B cell (primary cell): Measurements from ENCODE around the gene KIF17. TPM values are rescaled to one million over a fixed set of nuclear protein-coding genes. Genes with fewer than 3 reads are reported as not detected.

ENCODE experiments used
- ATAC-seq: fragments of 200-7000 bp; cut with Tn5 transposase; one replicate; pipeline ENCODE4 v1.10.0; 2021; ENCODE audit warnings: low read depth, mild to moderate bottlenecking, moderate number of reproducible peaks, moderate library complexity
- CTCF ChIA-PET: fragments of 350-600 bp; sonication (Branson Sonifier 250); formaldehyde crosslinking; loops from one replicate; lab custom pipeline; 2021; ENCODE audit warnings: antibody characterized with exemption, inconsistent platforms; lab: Charles Lee
- POLR2A ChIA-PET: fragments of 350-600 bp; sonication (Branson Sonifier 250); formaldehyde crosslinking; loops from one replicate; lab custom pipeline; 2021; ENCODE audit warnings: antibody characterized with exemption; lab: Charles Lee
- DNase-seq: peaks from one replicate; pipeline ENCODE4 v3.0.0; 2013
- H2AFZ ChIP-seq: 2 replicates; pipeline ENCODE4 v1.6.1; 2012; ENCODE audit warnings: mild to moderate bottlenecking, low read depth, low read length; ENCODE audit not compliant: insufficient read depth, poor library complexity, severe bottlenecking
- H3K27ac ChIP-seq, 2 donors: 1 replicate in 1 of 2; 2 replicates in 1 of 2; pipeline ENCODE4 v1.5.1; 2012 to 2013; ENCODE audit warnings: low read length in 2 of 2, mild to moderate bottlenecking in 2 of 2, moderate library complexity in 1 of 2
- H3K27me3 ChIP-seq, 4 experiments: fragments of 200-600 bp in 1 of 4; sonication (generic) in 1 of 4; replicated peaks in 1 of 4; 1 replicate in 2 of 4; 2 replicates in 2 of 4; pipeline versions ENCODE4 v1.6.1 to v1.7.0; 2013 to 2016; ENCODE audit warnings: low read length in 3 of 4, mild to moderate bottlenecking in 2 of 4, mixed read lengths in 1 of 4, moderate library complexity in 1 of 4; ENCODE audit not compliant: insufficient read depth in 4 of 4, control insufficient read depth in 3 of 4; ENCODE audit errors: control extremely low read depth in 1 of 4
- H3K36me3 ChIP-seq, 2 experiments: replicated peaks in 1 of 2; 1 replicate in 1 of 2; 2 replicates in 1 of 2; pipeline versions ENCODE4 v1.6.1 to v1.7.1; 2013; ENCODE audit warnings: low read length in 1 of 2; ENCODE audit not compliant: insufficient read depth in 2 of 2, control insufficient read depth in 1 of 2; ENCODE audit errors: control extremely low read depth in 1 of 2, extremely low read depth in 1 of 2
- H3K4me1 ChIP-seq, 2 donors: fragments of 200-600 bp in 1 of 2; sonication (generic) in 1 of 2; 1 replicate in 1 of 2; 2 replicates in 1 of 2; pipeline versions ENCODE4 v1.5.1 to v1.6.1; 2013 to 2017; ENCODE audit warnings: low read length in 2 of 2; ENCODE audit not compliant: control insufficient read depth in 2 of 2, insufficient read depth in 2 of 2
- H3K4me2 ChIP-seq: replicated peaks from 2 replicates; pipeline ENCODE3; 2012; ENCODE audit warnings: mild to moderate bottlenecking, low read depth, low read length; ENCODE audit not compliant: poor library complexity, severe bottlenecking
- H3K4me3 ChIP-seq, 5 experiments: fragments of 200-600 bp in 1 of 5; sonication (generic) in 1 of 5; 1 replicate in 3 of 5; 2 replicates in 2 of 5; pipeline versions ENCODE4 v1.5.1 to v1.7.0; 2011 to 2016; ENCODE audit warnings: low read length in 4 of 5, mild to moderate bottlenecking in 4 of 5, low read depth in 2 of 5, control low read depth in 1 of 5, moderate library complexity in 1 of 5; ENCODE audit not compliant: insufficient read depth in 1 of 5; ENCODE audit errors: control extremely low read depth in 1 of 5, extremely low read depth in 1 of 5
- H3K79me2 ChIP-seq: fragments of 200-600 bp; sonication (generic); one replicate; pipeline ENCODE4 v1.6.0; 2016; ENCODE audit warnings: low read length; ENCODE audit not compliant: control insufficient read depth, insufficient read depth
- H3K9ac ChIP-seq: fragments of 200-600 bp; sonication (generic); 2 replicates; pipeline ENCODE4 v1.6.1; 2017; ENCODE audit warnings: mild to moderate bottlenecking, low read length, moderate library complexity
- H3K9me3 ChIP-seq, 3 donors: one replicate each; pipeline versions ENCODE4 v1.6.1 to v1.7.1; 2013; ENCODE audit warnings: low read length in 2 of 3; ENCODE audit not compliant: control insufficient read depth in 2 of 3, insufficient read depth in 1 of 3; ENCODE audit errors: control extremely low read depth in 1 of 3
- H4K20me1 ChIP-seq: 2 replicates; pipeline ENCODE4 v1.6.0; 2012; ENCODE audit warnings: mild to moderate bottlenecking, low read length; ENCODE audit not compliant: insufficient read depth, control insufficient read depth, poor library complexity, severe bottlenecking
- H3K27ac Mint-ChIP-seq: one replicate; pipeline ENCODE4 v1.8.0; 2021; ENCODE audit warnings: mixed read lengths
- H3K27me3 Mint-ChIP-seq: one replicate; pipeline ENCODE4 v1.8.0; 2021; ENCODE audit warnings: mixed read lengths
- H3K4me1 Mint-ChIP-seq: one replicate; pipeline ENCODE4 v1.8.0; 2021; ENCODE audit warnings: mixed read lengths
- H3K4me3 Mint-ChIP-seq: one replicate; pipeline ENCODE4 v1.8.0; 2021; ENCODE audit warnings: mixed read lengths
- H3K9me3 Mint-ChIP-seq: one replicate; pipeline ENCODE4 v1.8.0; 2022; ENCODE audit warnings: mixed read lengths; ENCODE audit not compliant: insufficient read depth
- EZH2 ChIP-seq: IDR thresholded peaks from 2 replicates; pipeline ENCODE4 v1.6.1; 2012; ENCODE audit warnings: borderline replicate concordance, low read depth, mild to moderate bottlenecking, moderate library complexity, low read length; ENCODE audit not compliant: insufficient read depth, poor library complexity, severe bottlenecking
- WGBS: methylation state at CpG from one replicate; pipeline ENCODE4 v1.1.5; 2013; ENCODE audit warnings: missing lambda C conversion rate; ENCODE audit not compliant: insufficient coverage; 5-methylcytosine and 5-hydroxymethylcytosine counted together
- intact Hi-C: fragments of 100-400 bp; cut with micrococcal nuclease; formaldehyde crosslinking; loops from one replicate; pipeline ENCODE4 v1.10.0; 2022
- polyA plus RNA-seq: library from polyadenylated mRNA; depleted of rRNA; stranded (reverse); fragments of >200 nt; gene quantifications from 2 replicates; pipeline ENCODE4 v1.2.3, GENCODE V29; 2012
- total RNA-seq, 2 donors: library from RNA; stranded (reverse); fragments of 120-200 nt in 1 of 2; gene quantifications; 1 replicate in 1 of 2; 2 replicates in 1 of 2; pipeline versions ENCODE4 v1.2.3 to v1.2.4, GENCODE V29; 2013 to 2022
- TF ChIP-seq, protein P1 (sequence below): fragments of 200-600 bp; IDR thresholded peaks from one replicate; pipeline ENCODE4 v1.8.0; 2022; ENCODE audit warnings: antibody characterized with exemption, mild to moderate bottlenecking

Gene KIF17
- total and polyA plus RNA-seq, 2 donors (not counting 1 experiment from before 2014, with no cell fraction given): not detected

- Histone ChIP-seq H3K4me2 (peak within 1 kb of the TSS; percentile 100), H3K27me3 (peaks cover 0 to 35% (median 13%) of the 10 kb centered on the region in 4 experiments), H3K27ac (no peak within 1 kb of the TSS), H3K9me3 (peaks cover 0 to 4% (median 0%) of the 10 kb centered on the region in 3 donors), H2AFZ (peak within 1 kb of the TSS; percentile 55), H3K9ac (peak within 1 kb of the TSS; percentile 79), H3K79me2 (no peaks in the 10 kb centered on the region), H3K4me3 (peak within 1 kb of the TSS; percentile 22 to 70 (median 60)), H3K4me1 (peaks cover 27 to 30% of the 10 kb centered on the region in 2 donors), H4K20me1 (no peaks in the 10 kb centered on the region), H3K36me3 (peaks cover 0 to 5% of the 10 kb centered on the region in 2 experiments)
- no peaks in the 10 kb centered on the region for H3K9me3 Mint-ChIP-seq
- peaks cover 19% of the 10 kb centered on the region for H3K4me1 Mint-ChIP-seq
- 2% methylated on average over 37 of the region's 38 CpGs for WGBS
- ChIA-PET POLR2A (interaction anchor here (1.6 kb wide), 1 partner anchor 54 kb away, joined by 5 read pairs; the partner anchor contains the start of gene HP1BP3), CTCF (interaction anchor here (1.8 to 2.0 kb wide), 3 partner anchors 36 to 463 kb away, joined by 7 to 9 read pairs (median 8); no protein-coding TSS in a partner anchor)
- peak; percentile 70 for ATAC-seq
- H3K4me3 Mint-ChIP-seq: peak within 1 kb of the TSS; percentile 94
- DNase-seq: peak; percentile 84
- no peak for TF ChIP-seq EZH2
- TF ChIP-seq, protein P1, sequence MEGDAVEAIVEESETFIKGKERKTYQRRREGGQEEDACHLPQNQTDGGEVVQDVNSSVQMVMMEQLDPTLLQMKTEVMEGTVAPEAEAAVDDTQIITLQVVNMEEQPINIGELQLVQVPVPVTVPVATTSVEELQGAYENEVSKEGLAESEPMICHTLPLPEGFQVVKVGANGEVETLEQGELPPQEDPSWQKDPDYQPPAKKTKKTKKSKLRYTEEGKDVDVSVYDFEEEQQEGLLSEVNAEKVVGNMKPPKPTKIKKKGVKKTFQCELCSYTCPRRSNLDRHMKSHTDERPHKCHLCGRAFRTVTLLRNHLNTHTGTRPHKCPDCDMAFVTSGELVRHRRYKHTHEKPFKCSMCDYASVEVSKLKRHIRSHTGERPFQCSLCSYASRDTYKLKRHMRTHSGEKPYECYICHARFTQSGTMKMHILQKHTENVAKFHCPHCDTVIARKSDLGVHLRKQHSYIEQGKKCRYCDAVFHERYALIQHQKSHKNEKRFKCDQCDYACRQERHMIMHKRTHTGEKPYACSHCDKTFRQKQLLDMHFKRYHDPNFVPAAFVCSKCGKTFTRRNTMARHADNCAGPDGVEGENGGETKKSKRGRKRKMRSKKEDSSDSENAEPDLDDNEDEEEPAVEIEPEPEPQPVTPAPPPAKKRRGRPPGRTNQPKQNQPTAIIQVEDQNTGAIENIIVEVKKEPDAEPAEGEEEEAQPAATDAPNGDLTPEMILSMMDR: peak; percentile 62
- peak within 1 kb of the TSS; percentile 86 for H3K27ac Mint-ChIP-seq
- intact Hi-C loops: loop anchor here (1.0 to 2.0 kb wide), 3 partner anchors 36 to 71 kb away; partner anchors contain the start of genes DDOST and HP1BP3
- H3K27me3 Mint-ChIP-seq: peaks cover 13% of the 10 kb centered on the region
Observed at GRCh38 chr1:20732588-20733359, 15.0 kb upstream of the KIF17 start, which contains the start of gene SH2D5. TSS of gene SH2D5 (minus strand) at chr1:20732703. CDS start at chr1:20728044, 4,659 bp downstream.
